ENCODE measurements around the gene PFDN4.

- no peak for TF ChIP-seq POLR2AphosphoS5 (IDR thresholded peaks at IDR 0.05)
- TF ChIP-seq POLR2A (IDR thresholded peaks at IDR 0.05), result no peak
- no peak for TF ChIP-seq CTCF (IDR thresholded peaks at IDR 0.05)
Observed at GRCh38 chr20:54158226-54158625, 49.7 kb upstream of the PFDN4 start.

Measured in breast epithelium (tissue), 3 donors.